SU-DHL-6 (cell line): ENCODE data around the gene NIN.

Experiments
- EZH2phosphoT487 ChIP-seq: fragments of 200-600 bp; sonication (generic), shearing (Covaris generic); conservative IDR thresholded peaks from 2 replicates; pipeline ENCODE4 v1.6.1; 2018; ENCODE audit warnings: mild to moderate bottlenecking, antibody characterized with exemption, low read length, moderate library complexity, mixed read lengths
- TF ChIP-seq, protein P1 (sequence below): fragments of 200-600 bp; sonication (generic); IDR thresholded peaks from one replicate; pipeline ENCODE4 v1.5.1; 2017; ENCODE audit warnings: antibody characterized with exemption, mild to moderate bottlenecking, low read length, moderate library complexity; ENCODE audit not compliant: insufficient read depth, poor library complexity, severe bottlenecking

- TF ChIP-seq, protein P1, sequence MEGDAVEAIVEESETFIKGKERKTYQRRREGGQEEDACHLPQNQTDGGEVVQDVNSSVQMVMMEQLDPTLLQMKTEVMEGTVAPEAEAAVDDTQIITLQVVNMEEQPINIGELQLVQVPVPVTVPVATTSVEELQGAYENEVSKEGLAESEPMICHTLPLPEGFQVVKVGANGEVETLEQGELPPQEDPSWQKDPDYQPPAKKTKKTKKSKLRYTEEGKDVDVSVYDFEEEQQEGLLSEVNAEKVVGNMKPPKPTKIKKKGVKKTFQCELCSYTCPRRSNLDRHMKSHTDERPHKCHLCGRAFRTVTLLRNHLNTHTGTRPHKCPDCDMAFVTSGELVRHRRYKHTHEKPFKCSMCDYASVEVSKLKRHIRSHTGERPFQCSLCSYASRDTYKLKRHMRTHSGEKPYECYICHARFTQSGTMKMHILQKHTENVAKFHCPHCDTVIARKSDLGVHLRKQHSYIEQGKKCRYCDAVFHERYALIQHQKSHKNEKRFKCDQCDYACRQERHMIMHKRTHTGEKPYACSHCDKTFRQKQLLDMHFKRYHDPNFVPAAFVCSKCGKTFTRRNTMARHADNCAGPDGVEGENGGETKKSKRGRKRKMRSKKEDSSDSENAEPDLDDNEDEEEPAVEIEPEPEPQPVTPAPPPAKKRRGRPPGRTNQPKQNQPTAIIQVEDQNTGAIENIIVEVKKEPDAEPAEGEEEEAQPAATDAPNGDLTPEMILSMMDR = no peak
- no peak for TF ChIP-seq EZH2phosphoT487
Measured at GRCh38 chr14:50812180-50812579, 18.8 kb downstream of the NIN start.
